ENCODE measurements around the gene GNG13.

DNA sequence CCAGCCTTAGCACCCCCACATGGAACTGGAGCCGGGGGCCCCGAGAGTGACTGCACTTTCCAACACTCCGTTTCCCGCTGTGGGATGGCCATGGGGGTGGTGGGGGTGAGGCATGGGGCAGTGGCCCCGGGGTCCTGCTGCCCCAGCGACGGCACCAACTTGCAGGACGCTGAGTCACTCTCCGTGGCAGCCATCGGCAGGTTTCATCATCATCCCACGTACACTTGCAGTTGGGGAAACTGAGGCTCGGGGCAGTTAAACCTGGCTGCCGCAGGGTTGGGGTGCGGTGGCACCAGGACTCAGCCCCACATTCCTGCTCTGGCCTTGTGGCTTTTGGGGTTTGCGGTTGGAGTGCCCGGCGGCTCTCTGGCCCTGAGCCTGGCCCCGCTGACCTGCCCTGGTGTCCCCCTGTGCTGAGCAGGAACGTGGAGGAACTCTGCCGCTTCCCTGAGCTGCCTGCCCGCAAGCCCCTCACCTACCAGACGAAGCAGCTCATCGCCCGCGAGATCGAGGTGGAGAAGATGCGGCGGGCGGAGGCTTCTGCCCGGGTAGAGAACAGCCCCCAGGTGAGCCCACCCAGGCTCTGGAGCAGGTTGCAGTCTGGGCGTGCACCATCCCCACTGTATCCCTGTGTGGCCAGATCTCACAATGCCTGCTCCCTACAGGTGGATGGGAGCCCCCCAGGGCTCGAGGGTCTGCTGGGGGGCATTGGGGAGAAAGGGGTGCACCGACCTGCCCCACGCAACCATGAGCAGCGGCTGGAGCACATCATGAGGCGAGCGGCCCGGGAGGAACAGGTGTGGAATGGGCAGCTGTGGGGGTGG is 4.0 kb downstream of the GNG13 start:
- no peak for TF ChIP-seq CTCF (IDR thresholded peaks at IDR 0.05; ENCODE audit: low read depth, low read length, poor library complexity, severe bottlenecking)
- TF ChIP-seq EZH2phosphoT487 (IDR thresholded peaks at IDR 0.05; ENCODE audit: borderline replicate concordance, low read length), result no peak
